ENCODE data around the gene GDI1. TPM values are rescaled to one million over a fixed set of nuclear protein-coding genes. Genes with fewer than 3 reads are reported as not detected.

Gene GDI1
- total and polyA plus RNA-seq, 10 of the 15 experiments (the other 5 are each of a cell fraction or from before 2014, with no cell fraction given) = 0.92 to 102 (median 49.6) TPM

DNA sequence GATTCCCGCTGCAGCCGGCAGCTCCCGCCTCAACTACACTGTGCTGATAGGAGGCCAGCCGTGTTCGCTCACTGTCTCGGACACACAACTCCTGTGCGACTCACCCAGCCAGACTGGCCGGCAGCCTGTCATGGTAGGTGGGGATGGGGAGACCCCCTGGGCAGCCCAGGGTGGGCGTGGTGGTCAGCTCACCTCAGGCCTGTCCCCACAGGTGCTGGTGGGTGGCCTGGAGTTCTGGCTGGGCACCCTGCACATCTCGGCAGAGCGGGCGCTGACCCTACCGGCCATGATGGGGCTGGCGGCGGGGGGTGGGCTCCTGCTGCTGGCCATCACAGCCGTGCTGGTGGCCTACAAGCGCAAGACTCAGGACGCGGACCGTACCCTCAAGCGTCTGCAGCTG is 30.6 kb downstream of the GDI1 start:
- 94% methylated on average over 19 of the region's 21 CpGs for WGBS (ENCODE audit: insufficient coverage, insufficient replicate concordance, low lambda C conversion rate, missing lambda C conversion rate)
- ChIA-PET RAD21 (ENCODE audit: unreplicated experiment) (no interaction called here), POLR2A (no interaction called here), SMC1A (ENCODE audit: uncharacterized antibody, unreplicated experiment) (no interaction called here), CTCF (no interaction called here)
- no peak overlapping the region for H3K9ac ChIP-seq (ENCODE audit: control insufficient read depth, insufficient read depth, low read length)
- no peak overlapping the region for H3K4me3 ChIP-seq
- H3K9me3 ChIP-seq (replicated peaks; ENCODE audit: control insufficient read depth, insufficient read depth, low read length) = no peaks in the 10 kb centered on the region; the same call in 2 of the 3 replicates
- intact Hi-C loops (cut with micrococcal nuclease; ENCODE audit: unreplicated experiment) = no loop called here
- H3K79me2 ChIP-seq (ENCODE audit: control insufficient read depth, insufficient read depth, low read length) = no peaks in the 10 kb centered on the region
- no peak overlapping the region for H2AFZ ChIP-seq (ENCODE audit: control insufficient read depth, low read depth, low read length)
- no peaks in the 10 kb centered on the region for H3K4me1 ChIP-seq (ENCODE audit: control insufficient read depth, insufficient read depth, low read length)
- no peaks in the 10 kb centered on the region for H4K20me1 ChIP-seq (ENCODE audit: control insufficient read depth, insufficient read depth)
- H3K27ac ChIP-seq (ENCODE audit: control insufficient read depth, insufficient read depth) = no peak overlapping the region
- in situ Hi-C loops (cut with MboI) = no loop called here
- BruUV-seq (replicated peaks) = no TSS peak
- H3K4me2 ChIP-seq (ENCODE audit: control insufficient read depth, insufficient read depth) = no peak overlapping the region
- no peaks in the 10 kb centered on the region for H3K27me3 ChIP-seq (replicated peaks in 1 of 2; ENCODE audit: control insufficient read depth in 2 of 2, insufficient read depth in 2 of 2, low read length in 1 of 2)
- no peak for DNase-seq (ENCODE audit: low read depth, low spot score)
- H3K36me3 ChIP-seq (ENCODE audit: control insufficient read depth in 2 of 2, insufficient read depth in 2 of 2, low read length in 1 of 2) = peaks cover 0 to 2% of the 10 kb centered on the region in 2 experiments; a peak in 3 of 4 replicates
- no peak for FAIRE-seq
- TF ChIP-seq, protein P1, sequence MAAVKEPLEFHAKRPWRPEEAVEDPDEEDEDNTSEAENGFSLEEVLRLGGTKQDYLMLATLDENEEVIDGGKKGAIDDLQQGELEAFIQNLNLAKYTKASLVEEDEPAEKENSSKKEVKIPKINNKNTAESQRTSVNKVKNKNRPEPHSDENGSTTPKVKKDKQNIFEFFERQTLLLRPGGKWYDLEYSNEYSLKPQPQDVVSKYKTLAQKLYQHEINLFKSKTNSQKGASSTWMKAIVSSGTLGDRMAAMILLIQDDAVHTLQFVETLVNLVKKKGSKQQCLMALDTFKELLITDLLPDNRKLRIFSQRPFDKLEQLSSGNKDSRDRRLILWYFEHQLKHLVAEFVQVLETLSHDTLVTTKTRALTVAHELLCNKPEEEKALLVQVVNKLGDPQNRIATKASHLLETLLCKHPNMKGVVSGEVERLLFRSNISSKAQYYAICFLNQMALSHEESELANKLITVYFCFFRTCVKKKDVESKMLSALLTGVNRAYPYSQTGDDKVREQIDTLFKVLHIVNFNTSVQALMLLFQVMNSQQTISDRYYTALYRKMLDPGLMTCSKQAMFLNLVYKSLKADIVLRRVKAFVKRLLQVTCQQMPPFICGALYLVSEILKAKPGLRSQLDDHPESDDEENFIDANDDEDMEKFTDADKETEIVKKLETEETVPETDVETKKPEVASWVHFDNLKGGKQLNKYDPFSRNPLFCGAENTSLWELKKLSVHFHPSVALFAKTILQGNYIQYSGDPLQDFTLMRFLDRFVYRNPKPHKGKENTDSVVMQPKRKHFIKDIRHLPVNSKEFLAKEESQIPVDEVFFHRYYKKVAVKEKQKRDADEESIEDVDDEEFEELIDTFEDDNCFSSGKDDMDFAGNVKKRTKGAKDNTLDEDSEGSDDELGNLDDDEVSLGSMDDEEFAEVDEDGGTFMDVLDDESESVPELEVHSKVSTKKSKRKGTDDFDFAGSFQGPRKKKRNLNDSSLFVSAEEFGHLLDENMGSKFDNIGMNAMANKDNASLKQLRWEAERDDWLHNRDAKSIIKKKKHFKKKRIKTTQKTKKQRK (IDR thresholded peaks at IDR 0.05; ENCODE audit: low read depth, low read length) = no peak
- TF ChIP-seq PKNOX1 (IDR thresholded peaks at IDR 0.05) = no peak
- TF ChIP-seq CHD4 (IDR thresholded peaks at IDR 0.05) = no peak
- no peak for TF ChIP-seq NBN (IDR thresholded peaks at IDR 0.05)
- TF ChIP-seq SPI1 (IDR thresholded peaks at IDR 0.05; ENCODE audit: borderline replicate concordance, insufficient read depth, low read depth, low read length) = no peak
- TF ChIP-seq FOXM1 (IDR thresholded peaks at IDR 0.05; ENCODE audit: low read depth, low read length) = no peak
- TF ChIP-seq TCF3 (IDR thresholded peaks at IDR 0.05; ENCODE audit: borderline replicate concordance, insufficient read depth, low read depth, low read length) = no peak
- TF ChIP-seq HCFC1 (IDR thresholded peaks at IDR 0.05; ENCODE audit: low read length) = no peak
- ATAC-seq = no peak
